HG03045 (cell line): ENCODE measurements around the gene RASAL2.
"Not testable (repeated sequence)": the region's sequence is repeated elsewhere in the genome, so short reads cannot be mapped to it uniquely, and the experiment has no call there.

Experiments
- ATAC-seq: cut with Tn5 transposase; IDR thresholded peaks from one replicate; pipeline ENCODE4 v1.9.1; 2021; ENCODE audit warnings: mild to moderate bottlenecking, moderate library complexity; ENCODE audit not compliant: unreplicated experiment

Gene RASAL2

GRCh38 chr1:178066908-178067614, 26.8 kb upstream of the RASAL2 start:
- ATAC-seq, result peak; percentile 97

GRCh38 chr1:178071811-178072210, 22.1 kb upstream of the RASAL2 start:
- no peak for ATAC-seq

GRCh38 chr1:178072326-178072725, 21.6 kb upstream of the RASAL2 start:
- no peak for ATAC-seq

GRCh38 chr1:178075333-178075732, 18.6 kb upstream of the RASAL2 start:
- ATAC-seq, result no peak

- no peak for ATAC-seq
Measured at GRCh38 chr1:178076607-178077006, 17.3 kb upstream of the RASAL2 start.

GRCh38 chr1:178077917-178078316, 16.0 kb upstream of the RASAL2 start:
- no peak for ATAC-seq

- ATAC-seq, result no peak
Measured at GRCh38 chr1:178086294-178086693, 7.6 kb upstream of the RASAL2 start.

- ATAC-seq, result no peak
Measured at GRCh38 chr1:178086766-178087165, 7.1 kb upstream of the RASAL2 start.

GRCh38 chr1:178088651-178089050, 5.3 kb upstream of the RASAL2 start:
- no peak for ATAC-seq

- ATAC-seq, result not testable (repeated sequence)
Measured at GRCh38 chr1:178091454-178091853, 2.5 kb upstream of the RASAL2 start.

GRCh38 chr1:178091986-178092745, 1.7 kb upstream of the RASAL2 start:
- ATAC-seq, result no peak

GRCh38 chr1:178092878-178093493, 918 bp upstream of the RASAL2 start:
- ATAC-seq, result no peak

- ATAC-seq, result peak; percentile 87
Measured at GRCh38 chr1:178093494-178093950, 382 bp upstream of the RASAL2 start.

GRCh38 chr1:178094739-178095645, 1.1 kb downstream of the RASAL2 start:
- ATAC-seq, result no peak

GRCh38 chr1:178096421-178096820, 2.5 kb downstream of the RASAL2 start:
- ATAC-seq, result no peak

- no peak for ATAC-seq
Measured at GRCh38 chr1:178098262-178098661, 4.4 kb downstream of the RASAL2 start.

- no peak for ATAC-seq
Measured at GRCh38 chr1:178101266-178101630, 7.3 kb downstream of the RASAL2 start.

- no peak for ATAC-seq
Measured at GRCh38 chr1:178101654-178102053, 7.8 kb downstream of the RASAL2 start.

GRCh38 chr1:178102218-178102617, 8.3 kb downstream of the RASAL2 start:
- no peak for ATAC-seq

- ATAC-seq, result no peak
Measured at GRCh38 chr1:178107823-178108222, 13.9 kb downstream of the RASAL2 start.
